Activated CD4-positive, alpha-beta T cell treated with anti-CD3 and anti-CD28 coated beads for 36 hours (primary cell): ENCODE data around the gene FBXO45. TPM values are rescaled to one million over a fixed set of nuclear protein-coding genes. Genes with fewer than 3 reads are reported as not detected.
"Not testable (repeated sequence)": the region's sequence is repeated elsewhere in the genome, so short reads cannot be mapped to it uniquely, and the experiment has no call there.

ENCODE experiments used
- ATAC-seq: fragments of 200-7000 bp; cut with Tn5 transposase; one replicate; pipeline ENCODE4 v1.10.0; 2021; ENCODE audit warnings: mild to moderate bottlenecking, moderate library complexity
- CTCF ChIA-PET: fragments of 350-600 bp; sonication (Branson Sonifier 250); formaldehyde crosslinking; loops from one replicate; lab custom pipeline; 2021; ENCODE audit warnings: antibody characterized with exemption; lab: Charles Lee
- POLR2A ChIA-PET: fragments of 350-600 bp; sonication (Branson Sonifier 250); formaldehyde crosslinking; loops from one replicate; lab custom pipeline; 2021; ENCODE audit warnings: antibody characterized with exemption, inconsistent platforms; lab: Charles Lee
- DNase-seq: peaks from one replicate; pipeline ENCODE4 v3.0.0-alpha.2; 2020
- H3K27ac Mint-ChIP-seq: one replicate; pipeline ENCODE4 v1.8.0; 2021; ENCODE audit warnings: mixed read lengths
- H3K27me3 Mint-ChIP-seq: one replicate; pipeline ENCODE4 v1.8.0; 2021; ENCODE audit warnings: mixed read lengths
- H3K36me3 Mint-ChIP-seq: one replicate; pipeline ENCODE4 v1.8.0; 2021; ENCODE audit warnings: low read depth, mixed read lengths
- H3K4me1 Mint-ChIP-seq: one replicate; pipeline ENCODE4 v1.8.0; 2021; ENCODE audit warnings: mixed read lengths
- H3K4me3 Mint-ChIP-seq: one replicate; pipeline ENCODE4 v1.8.0; 2021; ENCODE audit warnings: mild to moderate bottlenecking, moderate library complexity, mixed read lengths
- H3K9me3 Mint-ChIP-seq: one replicate; pipeline ENCODE4 v1.8.0; 2021; ENCODE audit warnings: low read depth, mixed read lengths
- intact Hi-C, 2 experiments: fragments of 100-400 bp; cut with DNase I in 1 of 2; cut with micrococcal nuclease in 1 of 2; formaldehyde crosslinking; loops; one replicate each; pipeline versions ENCODE4 v1.14.2 to v1.15.1; 2022 to 2024; cut with DNase I, micrococcal nuclease
- total RNA-seq, 2 experiments: library from RNA; stranded (reverse); gene quantifications; one replicate each; pipeline ENCODE4 v1.2.3, GENCODE V29; 2021

Gene FBXO45
- total RNA-seq, 2 experiments from 2014 or later = 12.7 to 16.2 TPM

GRCh38 chr3:196557236-196557635, 11.2 kb upstream of the FBXO45 start:
- H3K4me1 Mint-ChIP-seq = peaks cover 9% of the 10 kb centered on the region
- POLR2A ChIA-PET = no interaction called here
- H3K9me3 Mint-ChIP-seq = no peaks in the 10 kb centered on the region
- no peak for DNase-seq
- peaks cover 30% of the 10 kb centered on the region for H3K36me3 Mint-ChIP-seq
- H3K27me3 Mint-ChIP-seq = no peaks in the 10 kb centered on the region
- no peak for ATAC-seq
- no peak overlapping the region for H3K4me3 Mint-ChIP-seq
- H3K27ac Mint-ChIP-seq = no peak overlapping the region
- intact Hi-C loops = no loop called here
- CTCF ChIA-PET = interaction anchor here (0.5 kb wide), 1 partner anchor 70 kb away, joined by 3 read pairs; no protein-coding TSS in a partner anchor

DNA sequence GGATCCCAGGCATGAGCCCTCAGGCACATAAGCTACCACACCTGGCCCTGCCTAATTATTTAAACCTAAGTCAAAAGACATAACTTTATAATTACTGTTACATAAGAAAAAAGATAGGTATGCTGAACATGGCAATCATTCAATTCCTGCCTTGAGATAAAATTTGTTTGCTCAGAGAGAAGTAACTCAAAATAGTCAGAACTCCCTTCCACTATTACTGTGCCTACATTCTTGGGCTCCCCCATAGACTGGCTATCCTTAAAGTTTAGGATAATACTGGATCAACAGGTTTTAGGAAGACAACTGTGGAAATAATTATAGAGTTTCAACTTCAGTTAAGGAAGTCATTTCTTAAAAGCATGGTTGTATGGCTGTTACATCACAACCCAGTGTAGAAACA, 10.0 kb upstream of the FBXO45 start:
- DNase-seq (no peak), ATAC-seq (no peak)
- Mint-ChIP-seq H3K9me3 (no peaks in the 10 kb centered on the region), H3K4me3 (no peak overlapping the region), H3K36me3 (peaks cover 33% of the 10 kb centered on the region), H3K4me1 (peaks cover 15% of the 10 kb centered on the region), H3K27me3 (no peaks in the 10 kb centered on the region), H3K27ac (no peak overlapping the region)
- intact Hi-C loops = no loop called here
- CTCF ChIA-PET = interaction anchor here (1.0 to 1.3 kb wide), 2 partner anchors 21 to 30 kb away, joined by 3 read pairs; no protein-coding TSS in a partner anchor
- POLR2A ChIA-PET = no interaction called here

GRCh38 chr3:196559826-196560225, 8.6 kb upstream of the FBXO45 start:
- no peak overlapping the region for H3K27ac Mint-ChIP-seq
- CTCF ChIA-PET = no interaction called here
- POLR2A ChIA-PET = no interaction called here
- intact Hi-C loops = no loop called here
- peaks cover 27% of the 10 kb centered on the region for H3K4me1 Mint-ChIP-seq
- ATAC-seq (no peak), DNase-seq (no peak)
- no peaks in the 10 kb centered on the region for H3K27me3 Mint-ChIP-seq
- H3K4me3 Mint-ChIP-seq = no peak overlapping the region
- H3K9me3 Mint-ChIP-seq = no peaks in the 10 kb centered on the region
- peaks cover 27% of the 10 kb centered on the region for H3K36me3 Mint-ChIP-seq

- Mint-ChIP-seq H3K9me3 (no peaks in the 10 kb centered on the region), H3K4me3 (peak overlapping the region; percentile 36), H3K4me1 (peaks cover 47% of the 10 kb centered on the region), H3K27me3 (no peaks in the 10 kb centered on the region), H3K36me3 (peaks cover 29% of the 10 kb centered on the region), H3K27ac (peak overlapping the region; percentile 71)
- POLR2A ChIA-PET = no interaction called here
- ATAC-seq (peak; percentile 12), DNase-seq (peak; percentile 39)
- intact Hi-C loops = no loop called here
- CTCF ChIA-PET = no interaction called here
These were observed 4.7 kb upstream of the FBXO45 start for GRCh38 chr3:196563721-196564225.

DNA sequence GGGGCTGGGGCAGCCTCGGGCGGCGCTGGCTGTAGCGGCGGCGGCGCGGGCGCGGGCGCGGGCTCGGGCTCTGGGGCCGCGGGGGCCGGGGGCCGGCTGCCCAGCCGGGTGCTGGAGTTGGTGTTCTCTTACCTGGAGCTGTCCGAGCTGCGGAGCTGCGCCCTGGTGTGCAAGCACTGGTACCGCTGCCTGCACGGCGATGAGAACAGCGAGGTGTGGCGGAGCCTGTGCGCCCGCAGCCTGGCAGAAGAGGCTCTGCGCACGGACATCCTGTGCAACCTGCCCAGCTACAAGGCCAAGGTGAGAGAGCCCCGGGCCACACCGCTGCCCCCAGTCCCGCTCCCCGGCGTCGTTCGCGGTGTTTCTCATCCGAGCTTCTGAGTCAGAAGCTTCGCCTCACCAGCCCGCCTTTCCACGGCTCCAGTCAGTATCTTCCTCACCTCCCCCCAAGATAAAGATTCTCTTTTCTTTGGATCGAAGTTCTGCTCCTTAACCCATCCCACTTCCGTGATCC, 600 bp downstream of the FBXO45 start:
- ChIA-PET CTCF (interaction anchor here (0.6 to 2.4 kb wide), 5 partner anchors 16 to 460 kb away, joined by 3 to 16 read pairs (median 3); partner anchors contain the start of gene MELTF), POLR2A (interaction anchor here (0.6 to 1.7 kb wide), 5 partner anchors 13 to 143 kb away, joined by 3 to 8 read pairs (median 3); partner anchors contain the start of genes CEP19 and PIGX)
- Mint-ChIP-seq H3K4me1 (peaks cover 39% of the 10 kb centered on the region), H3K9me3 (no peaks in the 10 kb centered on the region), H3K27me3 (no peaks in the 10 kb centered on the region), H3K36me3 (peaks cover 15% of the 10 kb centered on the region), H3K27ac (peak overlapping the region; percentile 93), H3K4me3 (peak overlapping the region; percentile 88)
- intact Hi-C loops = loop anchor here (2.0 to 5.0 kb wide), 4 partner anchors 40 to 728 kb away; partner anchors contain the start of genes DLG1 (in 1 of the 2) and NRROS (in 1 of the 2)
- DNase-seq = peak; percentile 71
- peak; percentile 45 for ATAC-seq

- H3K9me3 Mint-ChIP-seq, intact Hi-C loops, H3K27ac Mint-ChIP-seq, DNase-seq, H3K27me3 Mint-ChIP-seq, POLR2A ChIA-PET, ATAC-seq: not testable (repeated sequence)
- CTCF ChIA-PET = interaction anchor here (1.0 to 2.4 kb wide), 5 partner anchors 39 to 147 kb away, joined by 3 to 16 read pairs (median 3); no protein-coding TSS in a partner anchor
- Mint-ChIP-seq H3K4me3 (peak overlapping the region; percentile 88), H3K4me1 (peaks cover 37% of the 10 kb centered on the region), H3K36me3 (peaks cover 15% of the 10 kb centered on the region)
These were observed 1.9 kb downstream of the FBXO45 start for GRCh38 chr3:196570332-196570731.

GRCh38 chr3:196572389-196572788, 3.9 kb downstream of the FBXO45 start:
- Mint-ChIP-seq H3K27ac (no peak overlapping the region), H3K4me1 (peaks cover 30% of the 10 kb centered on the region), H3K4me3 (no peak overlapping the region), H3K36me3 (peaks cover 8% of the 10 kb centered on the region), H3K9me3 (no peaks in the 10 kb centered on the region), H3K27me3 (no peaks in the 10 kb centered on the region)
- no peak for ATAC-seq
- no peak for DNase-seq
- CTCF ChIA-PET = interaction anchor here (1.0 to 1.5 kb wide), 3 partner anchors 21 to 105 kb away, joined by 3 to 7 read pairs (median 3); no protein-coding TSS in a partner anchor
- POLR2A ChIA-PET = no interaction called here
- intact Hi-C loops = no loop called here

DNA sequence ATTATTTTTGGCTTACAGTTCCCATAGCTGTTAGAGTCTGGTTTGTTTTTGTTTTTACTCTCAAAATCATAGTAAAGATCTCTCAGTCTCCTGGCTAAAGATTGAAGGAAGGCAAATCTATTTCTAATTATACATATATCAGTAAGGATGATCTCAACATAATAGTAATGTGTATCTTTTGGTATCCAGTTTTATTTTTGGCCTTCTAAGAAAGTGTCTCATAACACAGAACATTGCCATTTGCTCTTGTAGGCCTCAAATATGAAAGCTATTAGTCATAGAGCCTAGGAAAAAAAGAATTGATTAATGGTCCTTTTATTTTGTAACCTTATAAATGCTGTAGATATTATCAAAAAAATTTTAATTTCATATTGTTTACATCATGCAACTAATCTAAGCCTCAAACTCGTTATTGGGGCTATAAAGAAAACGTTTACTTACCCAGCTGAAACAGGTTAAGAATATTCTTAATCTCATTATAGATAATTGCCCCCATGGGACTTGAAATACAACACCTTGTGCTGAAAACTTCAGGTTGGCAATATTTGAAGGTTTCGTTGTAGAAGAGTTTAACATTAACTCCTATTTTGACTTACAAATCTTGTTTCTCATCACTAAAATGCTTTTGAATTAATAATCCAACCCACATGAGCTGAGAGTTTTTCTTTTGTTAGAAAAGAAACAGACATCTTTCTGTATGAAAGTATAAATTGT, 16.7 kb downstream of the FBXO45 start:
- H3K9me3 Mint-ChIP-seq = no peaks in the 10 kb centered on the region
- ChIA-PET POLR2A (interaction anchor here (0.6 kb wide), 1 partner anchor 12 kb away, joined by 4 read pairs; no protein-coding TSS in a partner anchor), CTCF (interaction anchor here (0.9 to 1.7 kb wide), 5 partner anchors 9 to 56 kb away, joined by 3 to 6 read pairs (median 3); partner anchors contain the start of genes FBXO45 and WDR53)
- H3K27ac Mint-ChIP-seq = no peak overlapping the region
- ATAC-seq = no peak
- peaks cover 8% of the 10 kb centered on the region for H3K4me1 Mint-ChIP-seq
- H3K36me3 Mint-ChIP-seq = peaks cover 30% of the 10 kb centered on the region
- DNase-seq = no peak
- no peaks in the 10 kb centered on the region for H3K27me3 Mint-ChIP-seq
- intact Hi-C loops = no loop called here
- H3K4me3 Mint-ChIP-seq = no peak overlapping the region

- Mint-ChIP-seq H3K36me3 (peaks cover 10% of the 10 kb centered on the region), H3K4me1 (no peaks in the 10 kb centered on the region), H3K27ac (no peak overlapping the region), H3K4me3 (no peak overlapping the region), H3K27me3 (no peaks in the 10 kb centered on the region), H3K9me3 (no peaks in the 10 kb centered on the region)
- DNase-seq = no peak
- no peak for ATAC-seq
- POLR2A ChIA-PET = no interaction called here
- CTCF ChIA-PET = interaction anchor here (0.5 to 1.5 kb wide), 8 partner anchors 11 to 589 kb away, joined by 3 to 5 read pairs (median 4); no protein-coding TSS in a partner anchor
- intact Hi-C loops = no loop called here
These were observed 21.8 kb downstream of the FBXO45 start for GRCh38 chr3:196590279-196590678.

DNA sequence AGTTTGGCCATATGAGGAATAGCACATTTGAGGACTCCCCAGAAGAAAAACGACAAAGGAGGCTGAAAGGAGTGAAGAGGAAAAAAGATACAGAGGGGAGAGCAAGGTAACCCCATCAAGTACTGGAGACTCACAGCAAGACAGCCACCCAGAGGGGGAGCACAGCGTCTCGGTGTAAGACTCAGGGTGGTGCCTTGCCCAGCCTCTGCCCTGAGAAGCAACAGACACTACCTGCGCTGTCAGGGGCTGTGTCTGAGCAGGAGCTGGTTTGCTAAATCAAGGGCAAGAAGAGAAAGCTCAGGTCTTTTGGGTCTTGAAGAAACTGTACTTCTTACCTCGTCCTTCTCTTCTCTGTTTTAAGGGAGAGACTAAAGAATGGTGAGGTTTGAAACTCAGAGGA, 27.9 kb downstream of the FBXO45 start:
- Mint-ChIP-seq H3K27ac (no peak overlapping the region), H3K4me3 (no peak overlapping the region), H3K9me3 (no peaks in the 10 kb centered on the region), H3K4me1 (no peaks in the 10 kb centered on the region), H3K36me3 (no peaks in the 10 kb centered on the region), H3K27me3 (no peaks in the 10 kb centered on the region)
- ChIA-PET POLR2A (no interaction called here), CTCF (interaction anchor here (0.6 to 1.9 kb wide), 2 partner anchors 89 to 241 kb away, joined by 3 to 5 read pairs; no protein-coding TSS in a partner anchor)
- intact Hi-C loops = no loop called here
- DNase-seq = no peak
- ATAC-seq = no peak
